Kidney capillary endothelial cell (primary cell): ENCODE measurements around the gene AARSD1.
"Not testable (repeated sequence)": the region's sequence is repeated elsewhere in the genome, so short reads cannot be mapped to it uniquely, and the experiment has no call there.

ENCODE experiments used
- DNase-seq: peaks from one replicate; pipeline ENCODE4 v3.0.0-alpha.2; 2018; ENCODE audit warnings: low spot score

The AARSD1 gene

DNA sequence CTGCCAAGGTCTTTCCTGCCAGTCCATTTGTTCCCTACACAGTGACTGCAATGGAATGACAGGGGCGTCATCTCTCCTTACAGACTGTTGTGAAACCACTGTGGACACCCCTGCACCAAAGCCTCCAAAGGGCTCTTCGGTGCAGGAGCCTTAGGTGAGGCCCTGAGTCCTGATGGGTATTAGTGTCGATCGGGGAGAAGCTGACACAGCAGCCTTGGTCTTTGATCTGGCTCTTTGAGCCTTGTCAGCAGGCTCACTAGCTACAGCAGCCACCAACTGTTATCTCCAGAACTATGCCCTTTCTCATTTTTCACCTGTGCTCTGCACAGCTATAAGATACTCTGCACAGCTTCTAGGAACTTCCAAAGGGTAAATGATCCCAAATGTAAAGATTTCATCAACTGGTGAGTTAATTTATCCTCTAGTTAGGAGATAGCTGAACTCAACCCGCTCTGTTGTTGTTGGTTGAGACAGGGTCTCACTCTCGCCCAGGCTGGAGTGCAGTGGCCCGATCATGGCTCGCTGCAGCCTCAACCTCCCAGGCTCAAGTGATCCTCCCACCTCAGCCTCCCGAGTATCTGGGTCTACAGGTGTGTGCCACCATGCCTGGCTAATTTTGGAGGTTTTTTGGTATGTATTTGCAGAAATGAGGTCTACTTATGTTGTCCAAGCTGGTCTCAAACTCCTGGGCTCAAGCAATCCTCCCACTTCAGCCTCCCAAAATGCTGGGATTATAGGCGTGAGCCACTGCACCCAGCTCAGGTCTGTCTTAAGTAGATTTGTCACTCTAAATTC, 44.0 kb downstream of the AARSD1 start:
- DNase-seq = no peak

- not testable (repeated sequence) for DNase-seq
Measured at GRCh38 chr17:42919522-42920077, 44.7 kb downstream of the AARSD1 start.

GRCh38 chr17:42918902-42919521, 45.2 kb downstream of the AARSD1 start:
- DNase-seq = no peak

GRCh38 chr17:42917236-42917603, 47.0 kb downstream of the AARSD1 start:
- DNase-seq = no peak

- DNase-seq = not testable (repeated sequence)
Measured at GRCh38 chr17:42916388-42917235, 47.6 kb downstream of the AARSD1 start.

DNA sequence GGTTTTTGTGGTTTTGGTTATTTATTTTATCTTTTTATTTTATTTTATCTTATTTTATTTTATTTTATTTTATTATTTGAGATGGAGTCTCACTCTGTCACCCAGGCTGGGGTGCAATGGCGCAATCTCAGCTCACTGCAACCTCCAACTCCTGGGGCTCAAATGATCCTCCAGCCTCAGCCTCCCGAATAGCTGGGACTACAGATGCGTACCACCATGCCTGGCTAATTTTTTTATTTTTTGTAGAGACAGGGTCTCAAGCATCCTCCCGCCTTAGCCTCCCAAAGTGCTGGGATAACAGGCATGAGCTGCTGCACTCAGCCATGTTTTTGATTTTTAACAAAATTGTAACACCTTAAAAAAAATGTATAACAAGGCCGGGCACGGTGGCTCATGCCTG, 49.0 kb downstream of the AARSD1 start:
- DNase-seq = not testable (repeated sequence)

DNA sequence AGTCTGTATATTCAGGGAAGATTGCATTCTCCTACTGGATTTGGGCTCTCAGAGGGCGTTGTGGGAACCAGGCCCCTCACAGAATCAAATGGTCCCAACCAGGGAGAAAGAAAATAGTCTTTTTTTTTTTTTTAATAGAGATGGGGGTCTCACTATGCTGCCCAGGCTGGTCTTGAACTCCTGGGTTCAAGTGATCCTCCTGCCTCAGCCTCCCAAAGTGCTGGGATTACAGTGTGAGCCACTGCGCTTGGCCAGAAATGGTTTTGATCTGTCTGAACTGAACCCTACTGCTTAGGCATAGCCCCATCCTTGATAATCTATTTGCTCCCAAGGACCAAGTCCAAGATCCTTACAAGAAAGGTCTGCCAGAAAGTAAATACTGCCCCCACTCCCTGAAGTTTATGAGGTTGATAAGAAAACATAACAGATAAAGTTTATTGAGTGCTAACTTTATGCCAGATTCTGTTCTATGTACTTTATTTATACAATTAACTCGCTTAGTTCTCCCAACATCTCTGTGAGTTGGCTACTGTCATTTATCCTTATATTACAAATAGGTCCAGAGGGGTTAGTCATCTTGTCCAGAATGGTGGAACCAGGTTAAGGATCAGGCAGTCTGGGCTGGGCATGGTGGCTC, 50.2 kb downstream of the AARSD1 start:
- DNase-seq = no peak

GRCh38 chr17:42913522-42913921, 50.7 kb downstream of the AARSD1 start:
- no peak for DNase-seq

DNA sequence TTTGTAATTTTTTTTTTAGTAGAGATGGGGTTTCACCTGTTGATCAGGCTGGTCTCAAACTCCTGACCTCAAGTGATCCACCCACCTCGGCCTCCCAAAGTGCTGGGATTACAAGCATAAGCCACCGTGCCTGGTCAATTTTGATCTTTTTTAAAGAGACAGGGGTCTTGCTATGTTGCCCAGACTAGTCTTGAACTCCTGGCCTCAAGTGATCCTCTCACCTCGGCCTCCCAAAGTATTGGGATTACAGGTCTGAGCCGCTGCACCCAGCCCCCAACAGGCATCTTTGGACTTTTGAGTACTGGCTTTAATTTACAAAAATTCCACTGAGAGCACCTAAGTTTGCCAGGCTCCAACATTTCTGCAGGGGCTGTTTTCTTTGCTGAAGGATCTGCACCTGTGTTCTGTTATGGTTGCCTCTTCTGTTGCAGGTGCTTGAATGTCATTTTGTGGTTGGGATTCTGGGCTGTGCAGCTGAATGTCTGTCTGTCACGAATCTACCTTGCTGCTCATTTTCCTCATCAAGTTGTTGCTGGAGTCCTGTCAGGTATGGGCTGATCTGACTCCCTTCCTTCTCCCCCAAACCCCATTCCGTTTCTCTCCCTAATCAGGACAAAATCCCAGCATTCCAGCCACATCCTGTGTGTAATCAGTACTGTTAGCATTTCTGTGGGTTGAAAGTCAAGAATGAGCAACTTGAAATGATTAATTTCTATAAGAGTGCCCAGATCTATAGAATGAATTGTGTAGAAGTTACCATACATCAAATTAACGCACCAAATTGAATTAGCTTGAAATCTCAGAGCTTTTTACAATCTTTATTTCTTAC, 55.2 kb downstream of the AARSD1 start:
- no peak for DNase-seq

DNA sequence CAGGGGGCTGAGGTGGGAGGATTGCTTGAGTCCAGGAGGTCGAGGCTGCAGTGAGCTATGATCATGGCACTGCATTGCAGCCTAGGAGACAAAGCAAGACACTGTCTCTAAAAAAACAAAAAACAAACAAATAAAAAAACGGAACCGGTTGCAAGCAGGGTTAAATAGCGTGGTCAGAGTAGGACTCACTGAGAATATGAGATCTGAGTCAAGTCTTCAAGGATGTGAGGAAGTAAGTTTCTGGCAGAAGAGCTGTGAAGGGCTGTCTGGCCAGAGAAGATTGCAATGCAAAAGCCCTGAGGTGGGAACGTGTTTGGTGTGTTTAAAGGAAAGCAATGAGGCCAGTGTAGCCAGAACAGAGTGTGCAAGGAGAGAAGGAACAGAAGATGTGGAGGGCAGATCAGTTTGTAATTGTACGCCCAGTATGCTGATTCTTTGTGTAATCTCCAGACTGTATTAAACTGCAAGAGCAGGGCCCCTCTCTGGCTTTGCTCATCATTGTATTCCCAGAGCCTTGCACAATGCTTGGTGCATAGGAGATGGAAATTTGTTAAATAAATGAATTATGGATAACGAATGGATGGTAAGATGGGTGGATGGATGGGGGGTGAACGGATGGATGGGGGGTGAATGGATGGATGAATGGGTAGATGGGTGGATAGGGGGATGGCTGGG, 57.3 kb downstream of the AARSD1 start:
- DNase-seq = no peak

DNA sequence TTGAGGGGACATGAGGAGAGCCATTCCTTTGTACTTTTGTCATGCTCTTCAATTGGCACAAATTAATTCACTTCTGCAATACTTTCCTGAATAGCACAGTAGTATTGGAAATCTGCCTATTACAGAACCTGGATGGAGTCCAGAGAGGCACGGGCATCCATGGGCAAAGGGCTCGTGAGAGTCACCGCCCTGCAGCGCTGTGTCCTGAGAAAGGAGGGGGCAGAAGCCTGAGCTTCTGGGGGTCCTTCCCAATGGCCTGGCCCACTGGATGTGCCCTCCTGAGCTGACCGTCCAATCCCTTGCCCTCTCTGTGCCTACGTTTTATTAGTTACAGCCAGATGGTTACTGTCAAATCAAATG, 60.2 kb downstream of the AARSD1 start:
- no peak for DNase-seq

- DNase-seq = no peak
Measured at GRCh38 chr17:42901535-42902229, 62.6 kb downstream of the AARSD1 start.
